ENCODE results near the gene TSPAN18. TPM values are rescaled to one million over a fixed set of nuclear protein-coding genes. Genes with fewer than 3 reads are reported as not detected.

TSPAN18 gene
- total RNA-seq, 4 donors from 2014 or later, result 3.6 to 12.4 (median 8.2) TPM

- intact Hi-C loops (cut with DNase I), result no loop called here
- Histone ChIP-seq H3K4me1 (peaks cover 27 to 75% of the 10 kb centered on the region in 2 donors), H3K4me3 (replicated peaks in 1 of 3) (peak within 1 kb of the TSS; percentile 55 to 77 (median 61)), H3K36me3 (no peaks in the 10 kb centered on the region), H3K9me3 (no peaks in the 10 kb centered on the region), H3K27me3 (no peaks in the 10 kb centered on the region), H3K27ac (peak within 1 kb of the TSS; percentile 68 to 89 (median 77))
- DNase-seq, result peak; percentile 80 to 84
- peak; percentile 69 to 90 for TF ChIP-seq POLR2A (IDR thresholded peaks at IDR 0.05)
- TF ChIP-seq CTCF (IDR thresholded peaks at IDR 0.05), result peak in 5 of 6 experiments; percentile 21 to 74 (median 57)
- WGBS, 2 donors, result 48 to 53% methylated on average over 11 to 13 of the region's 83 CpGs
Observed at GRCh38 chr11:44950625-44951476, 224.1 kb downstream of the TSPAN18 start, which contains the start of gene TP53I11. Gene TP53I11, minus strand, starts transcription at chr11:44950883. Its CDS starts 12,548 bp downstream, at chr11:44938335.

GRCh38 chr11:44952082-44952481 lies 225.3 kb downstream of the TSPAN18 start:
- Histone ChIP-seq H3K36me3 (no peaks in the 10 kb centered on the region), H3K27me3 (no peaks in the 10 kb centered on the region), H3K9me3 (no peaks in the 10 kb centered on the region), H3K27ac (peak overlapping the region; percentile 6 to 33 (median 11)), H3K4me3 (replicated peaks in 1 of 3) (no peak overlapping the region), H3K4me1 (peaks cover 27 to 67% of the 10 kb centered on the region in 2 donors)
- DNase-seq, result peak in 1 of 2 donors; percentile 17
- intact Hi-C loops (cut with DNase I), result no loop called here
- 42 to 45% methylated on average over 2 of the region's 2 CpGs for WGBS, 2 donors
- TF ChIP-seq CTCF (IDR thresholded peaks at IDR 0.05), result no peak
- no peak for TF ChIP-seq POLR2A (IDR thresholded peaks at IDR 0.05)

GRCh38 chr11:44952500-44953260 lies 225.9 kb downstream of the TSPAN18 start:
- 56 to 58% methylated on average over 3 of the region's 3 CpGs for WGBS, 2 donors
- DNase-seq, result peak; percentile 63 to 69
- peaks cover 27 to 61% of the 10 kb centered on the region in 2 donors for H3K4me1 ChIP-seq
- no peaks in the 10 kb centered on the region for H3K9me3 ChIP-seq
- H3K4me3 ChIP-seq (replicated peaks in 1 of 3), result no peak overlapping the region
- intact Hi-C loops (cut with DNase I), result no loop called here
- H3K27me3 ChIP-seq, result no peaks in the 10 kb centered on the region
- H3K36me3 ChIP-seq, result no peaks in the 10 kb centered on the region
- H3K27ac ChIP-seq, result peak overlapping the region in 1 of 3 donors; percentile 11
- TF ChIP-seq CTCF (IDR thresholded peaks at IDR 0.05) (no peak), POLR2A (IDR thresholded peaks at IDR 0.05) (no peak)

GRCh38 chr11:44954051-44954906 lies 227.5 kb downstream of the TSPAN18 start:
- no peak for DNase-seq
- no peaks in the 10 kb centered on the region for H3K36me3 ChIP-seq
- H3K27me3 ChIP-seq, result no peaks in the 10 kb centered on the region
- TF ChIP-seq CTCF (IDR thresholded peaks at IDR 0.05) (no peak), POLR2A (IDR thresholded peaks at IDR 0.05) (no peak)
- WGBS, 2 donors, result 69 to 73% methylated on average over 10 to 12 of the region's 12 CpGs
- intact Hi-C loops (cut with DNase I), result no loop called here
- peaks cover 25 to 54% of the 10 kb centered on the region in 2 donors for H3K4me1 ChIP-seq
- H3K9me3 ChIP-seq, result no peaks in the 10 kb centered on the region
- no peak overlapping the region for H3K4me3 ChIP-seq (replicated peaks in 1 of 3)
- peak overlapping the region in 2 of 3 donors; percentile 21 to 41 for H3K27ac ChIP-seq

Measured in thyroid gland (tissue), 4 donors.